Measurements from ENCODE around the gene KCNIP3.

KCNIP3 gene

GRCh38 chr2:95275151-95275515 lies 22.0 kb upstream of the KCNIP3 start:
- DNase-seq (ENCODE audit: low read depth in 2 of 2) = no peak

DNA sequence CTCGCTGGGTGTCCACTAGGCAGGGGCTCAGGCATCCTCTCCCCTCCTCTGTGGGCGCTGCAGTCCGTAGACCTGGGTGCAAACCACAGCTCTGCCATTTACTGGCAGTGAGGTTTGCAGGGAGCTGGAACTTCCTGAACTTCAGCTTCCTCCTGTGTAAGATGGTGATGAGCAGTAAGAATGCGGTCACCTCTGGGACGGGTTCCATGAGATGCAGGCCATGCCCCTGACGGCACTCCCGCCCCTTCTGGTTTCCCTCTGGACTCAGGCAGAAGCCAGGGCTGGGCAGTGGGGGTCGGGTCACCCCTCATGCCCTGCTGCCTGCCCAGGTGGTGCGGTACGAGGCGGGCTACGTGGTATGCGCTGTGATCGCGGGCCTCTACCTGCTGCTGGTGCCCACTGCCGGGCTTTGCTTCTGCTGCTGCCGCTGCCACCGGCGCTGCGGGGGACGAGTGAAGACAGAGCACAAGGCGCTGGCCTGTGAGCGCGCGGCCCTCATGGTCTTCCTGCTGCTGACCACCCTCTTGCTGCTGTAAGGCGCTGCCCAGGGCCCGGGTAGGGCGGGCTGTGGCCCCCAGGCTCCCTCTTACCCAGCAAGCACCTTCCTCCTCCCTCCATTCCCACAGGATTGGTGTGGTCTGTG lies 21.4 kb upstream of the KCNIP3 start:
- no peak for DNase-seq (ENCODE audit: low read depth in 2 of 2)

- no peak for DNase-seq (ENCODE audit: low read depth in 2 of 2)
Measured at GRCh38 chr2:95276244-95276887, 20.8 kb upstream of the KCNIP3 start.

GRCh38 chr2:95276888-95277245 lies 20.3 kb upstream of the KCNIP3 start:
- DNase-seq (ENCODE audit: low read depth in 2 of 2) = no peak

DNA sequence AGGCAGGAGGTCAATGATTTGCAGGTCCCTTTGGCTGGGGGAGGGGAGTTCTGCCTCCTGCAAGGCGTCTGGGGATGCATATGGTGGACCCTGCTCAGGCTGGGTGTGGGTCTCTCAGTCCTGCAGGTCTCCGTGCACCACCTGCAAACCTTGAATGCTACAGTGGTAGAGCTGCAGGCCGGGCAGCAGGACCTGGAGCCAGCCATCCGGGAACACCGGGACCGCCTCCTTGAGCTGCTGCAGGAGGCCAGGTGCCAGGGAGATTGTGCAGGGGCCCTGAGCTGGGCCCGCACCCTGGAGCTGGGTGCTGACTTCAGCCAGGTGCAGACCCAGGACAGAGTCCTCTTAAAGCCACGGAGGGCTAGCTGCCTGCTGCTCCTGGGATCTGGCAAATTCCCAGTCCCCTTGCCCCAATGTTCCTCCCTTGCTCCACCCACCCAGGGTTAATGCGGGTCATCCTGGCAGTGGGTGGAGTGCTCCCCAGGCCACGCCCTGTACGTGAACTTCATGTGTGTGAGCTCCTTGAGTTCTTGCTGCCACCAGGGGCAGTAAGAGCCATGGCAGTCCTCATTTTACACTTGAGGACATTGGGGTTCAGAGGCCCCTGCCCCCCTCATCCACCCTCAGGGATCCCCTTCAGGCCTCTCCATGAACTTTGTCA lies 19.8 kb upstream of the KCNIP3 start:
- no peak for DNase-seq (ENCODE audit: low read depth in 2 of 2)

GRCh38 chr2:95278051-95278471 lies 19.1 kb upstream of the KCNIP3 start:
- no peak for DNase-seq (ENCODE audit: low read depth in 2 of 2)

DNA sequence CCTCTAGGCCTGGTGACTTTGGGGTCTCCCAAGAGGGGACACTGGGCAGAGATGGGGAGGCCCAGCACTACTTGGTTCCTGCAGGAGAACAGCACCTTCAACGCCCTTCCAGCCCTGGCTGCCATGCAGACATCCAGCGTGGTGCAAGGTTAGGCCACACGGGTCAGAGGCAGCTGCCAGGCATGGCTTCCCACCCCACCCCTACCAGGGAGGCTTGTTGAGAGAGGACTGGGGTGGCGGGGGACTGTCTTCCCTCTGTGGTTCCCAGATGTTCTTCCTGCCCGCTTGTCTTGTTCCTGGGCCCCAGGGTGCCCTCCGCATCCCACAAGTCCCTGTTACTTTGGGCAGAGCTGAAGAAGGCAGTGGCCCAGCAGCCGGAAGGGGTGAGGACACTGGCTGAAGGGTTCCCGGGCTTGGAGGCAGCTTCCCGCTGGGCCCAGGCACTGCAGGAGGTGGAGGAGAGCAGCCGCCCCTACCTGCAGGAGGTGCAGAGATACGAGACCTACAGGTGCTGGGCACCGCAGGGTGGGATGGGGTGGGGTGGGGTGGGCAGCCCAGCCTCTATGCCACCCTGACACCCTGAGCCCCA lies 18.4 kb upstream of the KCNIP3 start:
- DNase-seq (ENCODE audit: low read depth in 2 of 2) = no peak

DNA sequence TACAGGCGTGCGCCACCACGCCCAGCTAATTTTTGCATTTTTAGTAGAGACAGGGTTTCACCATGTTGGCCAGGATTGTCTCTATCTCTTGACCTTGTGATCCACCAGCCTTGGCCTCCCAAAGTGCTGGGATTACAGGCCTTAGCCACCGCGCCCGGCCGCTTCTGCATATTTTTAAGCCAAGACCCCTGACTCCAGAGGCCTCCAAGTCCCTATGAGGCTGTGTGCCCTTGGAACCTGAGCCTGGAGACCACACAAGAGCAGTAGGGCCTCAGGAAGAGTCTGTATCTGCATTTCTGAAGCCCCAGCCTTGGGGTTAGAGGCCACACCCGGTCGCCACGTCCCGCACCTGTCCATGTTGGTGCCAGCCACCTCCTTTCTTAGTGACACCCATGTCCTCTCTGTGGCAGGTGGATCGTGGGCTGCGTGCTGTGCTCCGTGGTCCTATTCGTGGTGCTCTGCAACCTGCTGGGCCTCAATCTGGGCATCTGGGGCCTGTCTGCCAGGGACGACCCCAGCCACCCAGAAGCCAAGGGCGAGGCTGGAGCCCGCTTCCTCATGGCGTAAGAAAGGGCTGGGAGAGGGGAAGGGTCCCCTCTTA lies 17.6 kb upstream of the KCNIP3 start:
- no peak for DNase-seq (ENCODE audit: low read depth in 2 of 2)

DNA sequence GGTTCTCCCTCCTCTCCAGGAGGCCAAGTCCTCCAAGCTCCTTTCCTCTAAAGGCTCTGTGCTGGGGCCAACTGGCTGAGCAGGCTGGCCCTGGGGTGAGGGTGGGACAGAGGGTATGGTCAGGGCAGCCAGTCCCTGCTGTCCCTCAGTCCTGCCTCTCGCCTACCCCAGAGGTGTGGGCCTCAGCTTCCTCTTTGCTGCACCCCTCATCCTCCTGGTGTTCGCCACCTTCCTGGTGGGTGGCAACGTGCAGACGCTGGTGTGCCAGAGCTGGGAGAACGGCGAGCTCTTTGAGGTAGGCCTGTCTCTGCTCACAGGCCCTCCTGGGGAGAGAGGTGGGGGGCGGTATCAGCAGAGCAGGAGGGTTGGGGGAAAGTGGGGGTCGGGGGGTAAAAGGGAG lies 16.1 kb upstream of the KCNIP3 start:
- DNase-seq (ENCODE audit: low read depth in 2 of 2) = no peak

DNA sequence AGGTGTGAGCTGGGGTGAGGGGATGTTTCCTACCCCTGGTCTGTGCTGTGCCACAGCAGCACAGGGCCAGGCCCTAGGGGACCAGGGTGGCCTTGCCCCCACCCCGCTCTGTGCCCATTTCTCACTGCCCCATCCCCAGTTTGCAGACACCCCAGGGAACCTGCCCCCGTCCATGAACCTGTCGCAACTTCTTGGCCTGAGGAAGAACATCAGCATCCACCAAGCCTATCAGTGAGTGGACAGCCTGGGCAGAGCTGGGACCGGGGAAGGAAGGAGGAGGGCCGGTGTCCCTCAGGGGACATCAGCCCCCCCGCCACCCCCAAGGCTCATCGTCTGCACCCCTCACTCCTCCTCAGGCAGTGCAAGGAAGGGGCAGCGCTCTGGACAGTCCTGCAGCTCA lies 15.4 kb upstream of the KCNIP3 start:
- DNase-seq (ENCODE audit: low read depth in 2 of 2) = no peak

DNA sequence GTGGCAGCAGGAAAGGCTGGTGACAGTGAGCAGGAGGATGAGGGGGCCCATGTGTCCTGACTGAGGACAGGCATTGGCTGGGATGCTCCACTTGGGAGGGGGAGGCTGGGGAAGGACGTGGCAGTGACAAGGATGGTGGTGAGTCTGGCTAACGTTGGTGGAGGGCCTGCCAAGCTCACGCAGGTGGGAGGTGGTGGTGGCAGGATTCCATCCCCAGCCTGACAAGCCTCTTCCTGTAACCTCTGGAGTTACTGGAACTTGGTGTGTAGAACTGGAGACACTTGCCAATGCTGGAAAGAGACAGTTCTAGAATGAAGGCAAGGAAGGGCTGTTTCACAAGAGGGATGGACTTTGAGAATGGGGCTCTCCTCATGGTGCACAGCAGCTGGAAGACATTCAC lies 14.7 kb upstream of the KCNIP3 start:
- DNase-seq (ENCODE audit: low read depth in 2 of 2) = no peak

GRCh38 chr2:95283562-95283961 lies 13.6 kb upstream of the KCNIP3 start:
- no peak for DNase-seq (ENCODE audit: low read depth in 2 of 2)

DNA sequence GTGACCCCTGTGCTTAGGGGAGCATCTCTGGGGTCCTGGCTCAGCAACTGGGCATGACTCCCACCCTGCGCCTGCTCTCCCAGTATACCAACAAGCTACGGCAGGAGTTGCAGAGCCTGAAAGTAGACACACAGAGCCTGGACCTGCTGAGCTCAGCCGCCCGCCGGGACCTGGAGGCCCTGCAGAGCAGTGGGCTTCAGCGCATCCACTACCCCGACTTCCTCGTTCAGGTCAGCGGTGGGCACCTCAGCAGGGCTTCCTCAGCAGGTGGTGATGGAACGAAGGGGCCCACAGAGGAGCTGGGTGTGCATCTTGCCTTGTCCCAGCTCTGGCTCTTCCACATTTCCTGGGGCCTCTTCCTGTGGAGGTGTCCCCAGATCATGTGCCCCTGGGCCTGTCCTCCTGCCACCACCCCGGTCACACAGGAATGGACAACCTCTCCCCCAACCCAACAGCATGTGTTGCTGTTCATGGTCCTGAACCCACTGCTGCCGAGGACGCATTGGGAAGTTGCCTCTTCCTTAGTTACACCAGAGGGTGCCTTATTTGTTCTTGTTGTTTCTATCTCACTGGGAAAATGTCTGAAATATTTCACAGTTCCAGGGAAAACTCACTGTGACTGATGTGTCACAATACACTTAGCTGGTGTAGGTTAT lies 12.1 kb upstream of the KCNIP3 start:
- DNase-seq (ENCODE audit: low read depth in 2 of 2) = no peak

DNA sequence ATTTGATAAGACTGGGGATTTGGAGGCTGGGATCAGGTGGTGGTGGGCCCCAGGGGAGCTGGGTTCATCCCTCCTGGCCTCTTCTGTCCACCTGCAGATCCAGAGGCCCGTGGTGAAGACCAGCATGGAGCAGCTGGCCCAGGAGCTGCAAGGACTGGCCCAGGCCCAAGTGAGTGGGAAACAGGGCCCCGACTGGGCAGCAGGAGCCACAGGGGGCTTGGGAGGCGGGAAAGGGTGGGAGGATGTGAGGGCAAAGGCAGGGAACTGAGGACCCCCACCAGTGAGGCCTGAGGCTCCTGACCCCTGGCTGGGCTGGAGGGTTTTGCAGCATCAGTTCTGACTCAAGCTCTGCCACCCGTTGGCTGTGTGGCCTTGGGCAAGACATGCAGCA lies 11.6 kb upstream of the KCNIP3 start:
- no peak for DNase-seq (ENCODE audit: low read depth in 2 of 2)

DNA sequence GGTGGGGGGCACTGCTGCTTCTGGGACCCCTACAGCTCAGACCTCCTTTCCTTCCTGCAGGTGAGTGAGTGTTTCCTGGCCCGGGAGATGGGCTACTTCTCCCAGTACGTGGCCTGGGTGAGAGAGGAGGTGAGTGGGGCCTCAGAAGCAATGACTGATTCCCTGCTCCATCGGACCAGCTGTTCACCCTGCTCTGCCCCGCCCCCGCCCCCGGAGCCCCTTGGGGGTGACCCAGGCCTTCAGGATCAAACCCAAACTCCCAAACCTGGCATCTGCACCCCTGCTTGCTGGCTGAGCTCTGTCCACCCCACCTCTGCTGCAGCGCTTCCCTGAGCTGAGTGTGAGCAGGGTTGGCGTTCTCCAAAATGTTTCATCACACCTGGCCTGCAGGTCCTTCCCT lies 9.8 kb upstream of the KCNIP3 start:
- DNase-seq (ENCODE audit: low read depth in 2 of 2) = no peak

GRCh38 chr2:95287806-95288205 lies 9.3 kb upstream of the KCNIP3 start:
- DNase-seq (ENCODE audit: low read depth in 2 of 2) = no peak

- no peak for DNase-seq (ENCODE audit: low read depth in 2 of 2)
Measured at GRCh38 chr2:95289253-95289652, 7.9 kb upstream of the KCNIP3 start.

DNA sequence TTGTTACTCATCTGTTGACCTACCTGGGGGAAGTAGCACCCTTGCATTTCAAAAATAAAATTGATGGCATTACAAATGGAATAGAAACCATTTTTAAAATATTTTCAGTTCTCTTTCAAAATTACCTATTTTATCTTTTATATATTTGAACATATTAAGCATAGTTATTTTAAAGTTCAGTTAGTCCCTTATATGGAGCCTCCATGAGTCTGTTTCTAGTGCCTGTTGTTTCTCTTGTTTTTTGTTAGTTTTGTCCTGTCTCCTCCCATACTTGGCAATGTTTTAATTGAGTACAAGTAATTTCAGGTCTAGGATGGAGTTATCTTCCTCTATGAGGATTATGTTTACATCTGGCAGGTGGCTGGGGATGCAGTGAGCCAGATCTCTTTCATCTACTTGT lies 5.9 kb upstream of the KCNIP3 start:
- no peak for DNase-seq (ENCODE audit: low read depth in 2 of 2)

DNA sequence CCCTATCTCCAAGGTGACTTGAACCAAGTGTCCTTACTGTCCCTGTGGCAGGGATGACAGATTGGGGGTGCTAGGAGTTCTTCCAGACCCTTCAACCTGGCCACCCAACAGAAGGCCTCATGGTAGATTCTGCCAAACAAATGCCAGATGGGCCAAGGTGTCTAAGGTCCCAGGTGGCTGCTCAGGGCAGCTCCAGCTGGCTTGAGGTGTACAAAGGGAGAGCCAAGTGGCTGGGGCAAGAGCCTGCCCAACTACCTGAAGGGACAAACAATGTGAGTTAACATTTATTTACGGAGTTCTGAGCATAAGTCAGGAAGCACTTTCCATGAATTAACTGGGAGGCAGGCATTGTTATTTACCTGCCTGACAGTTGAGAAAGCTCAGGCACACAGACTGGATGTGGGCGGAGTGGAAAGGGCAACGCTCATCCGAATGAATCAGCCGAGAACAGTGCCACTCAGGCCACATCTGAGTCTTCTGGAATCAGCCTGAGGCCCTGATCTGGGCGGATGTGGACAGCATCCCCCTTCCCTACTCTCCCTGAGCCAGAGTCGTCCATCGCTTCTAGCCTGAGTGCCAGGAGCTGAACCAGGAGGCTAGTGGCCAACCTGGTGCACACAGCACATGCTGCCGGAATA lies 4.4 kb upstream of the KCNIP3 start:
- no peak for DNase-seq (ENCODE audit: low read depth in 2 of 2)

GRCh38 chr2:95294579-95295250 lies 2.4 kb upstream of the KCNIP3 start:
- DNase-seq (ENCODE audit: low read depth in 2 of 2) = no peak

DNA sequence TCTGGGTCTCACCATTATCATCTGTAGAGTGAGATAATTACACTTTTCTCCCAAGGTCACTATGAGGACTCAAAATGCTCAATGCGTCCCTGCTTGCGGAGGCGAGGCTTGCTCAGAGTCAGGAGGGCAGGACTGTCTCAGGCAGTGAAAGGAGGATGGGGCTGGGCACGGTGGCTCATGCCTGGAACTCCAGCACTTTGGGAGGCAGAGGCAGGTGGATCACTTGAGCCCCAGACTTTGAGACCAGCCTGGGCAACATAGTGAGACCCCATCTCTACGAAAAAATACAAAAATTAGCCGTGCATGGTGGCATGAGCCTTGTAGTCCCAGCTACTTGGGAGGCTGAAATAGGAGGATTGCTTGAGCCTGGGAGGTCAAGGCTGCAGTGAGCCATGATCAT lies 1.8 kb upstream of the KCNIP3 start:
- no peak for DNase-seq (ENCODE audit: low read depth in 2 of 2)

Data from stimulated activated CD4-positive, alpha-beta T cell treated with anti-CD3 and anti-CD28 coated beads, Interleukin-12 subunit alpha, Interleukin-12 subunit beta, amount 100 ng/mL, for 24 hours (primary cell).